Lung (tissue), 12 donors: Measurements from ENCODE around the gene PSMD5. TPM values are rescaled to one million over a fixed set of nuclear protein-coding genes. Genes with fewer than 3 reads are reported as not detected.

Source experiments
- ATAC-seq: fragments of 200-7000 bp; cut with Tn5 transposase; one replicate; pipeline ENCODE4 v1.9.1; 2020; ENCODE audit warnings: moderate number of reproducible peaks; ENCODE audit not compliant: insufficient read depth, low FRiP score
- DNase-seq, 3 donors: peaks; one replicate each; pipeline ENCODE4 v3.0.0-alpha.2; 2013 to 2017
- H3K27ac ChIP-seq, 2 donors: one replicate each; pipeline ENCODE4 v1.5.1; 2013; ENCODE audit warnings: mild to moderate bottlenecking in 2 of 2, moderate library complexity in 2 of 2, control low read depth in 1 of 2, inconsistent platforms in 1 of 2, low read depth in 1 of 2, low read length in 1 of 2
- H3K27me3 ChIP-seq, 3 donors: one replicate each; pipeline ENCODE4 v1.5.1; 2013; ENCODE audit warnings: low read length in 2 of 3; ENCODE audit not compliant: control insufficient read depth in 3 of 3, insufficient read depth in 3 of 3
- H3K36me3 ChIP-seq, 4 donors: one replicate each; pipeline ENCODE4 v1.5.1; 2013; ENCODE audit warnings: low read length in 4 of 4, mild to moderate bottlenecking in 1 of 4, moderate library complexity in 1 of 4; ENCODE audit not compliant: control insufficient read depth in 4 of 4, insufficient read depth in 4 of 4
- H3K4me1 ChIP-seq, 5 donors: one replicate each; pipeline ENCODE4 v1.5.1; 2013; ENCODE audit warnings: low read length in 5 of 5, mild to moderate bottlenecking in 2 of 5, moderate library complexity in 1 of 5; ENCODE audit not compliant: control insufficient read depth in 5 of 5, insufficient read depth in 5 of 5
- H3K4me3 ChIP-seq: one replicate; pipeline ENCODE4 v1.5.1; 2013; ENCODE audit warnings: mild to moderate bottlenecking, control low read depth, moderate library complexity
- H3K9ac ChIP-seq, 2 donors: one replicate each; pipeline ENCODE4 v1.5.1; 2013; ENCODE audit warnings: low read length in 2 of 2, control low read depth in 1 of 2; ENCODE audit not compliant: insufficient read depth in 1 of 2
- H3K9me3 ChIP-seq, 4 donors: one replicate each; pipeline ENCODE4 v1.5.1; 2013; ENCODE audit warnings: low read length in 3 of 4, mild to moderate bottlenecking in 1 of 4, moderate library complexity in 1 of 4; ENCODE audit not compliant: control insufficient read depth in 4 of 4, insufficient read depth in 3 of 4
- WGBS, 2 donors: extraction: QIAGEN DNeasy Blood & Tissue Kit; methylation state at CpG; one replicate each; pipeline ENCODE4 v1.1.7; 2013; 5-methylcytosine and 5-hydroxymethylcytosine counted together
- polyA plus RNA-seq, 2 donors: library from polyadenylated mRNA; stranded (reverse); fragments of 200-250 nt; gene quantifications; one replicate each; pipeline ENCODE4 v1.2.1, GENCODE V29; 2013
- total RNA-seq, 2 donors: library from RNA; depleted of rRNA in 1 of 2; stranded (reverse); fragments of >200 nt in 1 of 2; gene quantifications; one replicate each; pipeline ENCODE4 v1.2.1, GENCODE V29; 2014 to 2021
- TF ChIP-seq, protein P1 (sequence below): IDR thresholded peaks from 2 replicates; pipeline ENCODE4 v1.5.1; 2012; ENCODE audit warnings: mild to moderate bottlenecking; ENCODE audit errors: control extremely low read depth, extremely low read depth
- donor health status: control.
- donor health status: control.
- donor health status: Bipolar disorder and iron deficiency.
- donor health status: healthy.
- donor health status: DM: yes; HTN: yes; CAD: no.

Gene PSMD5
- total and polyA plus RNA-seq, 4 donors: 14.9 to 66.0 (median 27.3) TPM

DNA sequence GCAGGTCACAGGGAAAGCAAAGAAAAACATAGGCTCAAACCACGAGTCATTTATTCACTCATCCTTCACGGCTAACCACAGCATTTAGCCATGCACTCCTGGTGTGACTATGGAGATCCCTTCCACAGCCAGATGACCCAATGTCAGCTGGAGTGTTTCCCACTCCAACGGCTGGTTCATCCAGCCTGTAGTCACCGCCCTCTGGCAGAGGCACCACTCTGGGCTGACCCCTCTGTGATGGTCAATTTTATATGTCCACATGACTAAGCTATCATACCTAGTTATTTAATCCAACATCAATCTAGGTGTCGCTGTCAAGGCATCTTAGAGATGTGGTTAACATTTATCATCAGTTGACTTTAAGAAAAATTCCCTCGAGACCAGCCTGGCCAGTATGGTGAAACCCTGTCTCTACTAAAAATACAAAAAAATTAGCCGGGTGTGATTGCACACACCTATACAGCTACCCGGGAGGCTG is 43.8 kb upstream of the PSMD5 start:
- no peaks in the 10 kb centered on the region for H3K27me3 ChIP-seq
- H3K27ac ChIP-seq: no peak overlapping the region
- no peaks in the 10 kb centered on the region for H3K36me3 ChIP-seq
- peaks cover 0 to 43% (median 23%) of the 10 kb centered on the region in 5 donors for H3K4me1 ChIP-seq
- H3K9ac ChIP-seq: no peak overlapping the region
- 72 to 77% methylated on average over 8 of the region's 8 CpGs for WGBS, 2 donors
- H3K9me3 ChIP-seq: no peaks in the 10 kb centered on the region
- DNase-seq (peak in 2 of 3 donors; percentile 51 to 72), ATAC-seq (peak; percentile 45)
- TF ChIP-seq, protein P1, sequence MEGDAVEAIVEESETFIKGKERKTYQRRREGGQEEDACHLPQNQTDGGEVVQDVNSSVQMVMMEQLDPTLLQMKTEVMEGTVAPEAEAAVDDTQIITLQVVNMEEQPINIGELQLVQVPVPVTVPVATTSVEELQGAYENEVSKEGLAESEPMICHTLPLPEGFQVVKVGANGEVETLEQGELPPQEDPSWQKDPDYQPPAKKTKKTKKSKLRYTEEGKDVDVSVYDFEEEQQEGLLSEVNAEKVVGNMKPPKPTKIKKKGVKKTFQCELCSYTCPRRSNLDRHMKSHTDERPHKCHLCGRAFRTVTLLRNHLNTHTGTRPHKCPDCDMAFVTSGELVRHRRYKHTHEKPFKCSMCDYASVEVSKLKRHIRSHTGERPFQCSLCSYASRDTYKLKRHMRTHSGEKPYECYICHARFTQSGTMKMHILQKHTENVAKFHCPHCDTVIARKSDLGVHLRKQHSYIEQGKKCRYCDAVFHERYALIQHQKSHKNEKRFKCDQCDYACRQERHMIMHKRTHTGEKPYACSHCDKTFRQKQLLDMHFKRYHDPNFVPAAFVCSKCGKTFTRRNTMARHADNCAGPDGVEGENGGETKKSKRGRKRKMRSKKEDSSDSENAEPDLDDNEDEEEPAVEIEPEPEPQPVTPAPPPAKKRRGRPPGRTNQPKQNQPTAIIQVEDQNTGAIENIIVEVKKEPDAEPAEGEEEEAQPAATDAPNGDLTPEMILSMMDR: no peak
- H3K4me3 ChIP-seq: no peak overlapping the region

DNA sequence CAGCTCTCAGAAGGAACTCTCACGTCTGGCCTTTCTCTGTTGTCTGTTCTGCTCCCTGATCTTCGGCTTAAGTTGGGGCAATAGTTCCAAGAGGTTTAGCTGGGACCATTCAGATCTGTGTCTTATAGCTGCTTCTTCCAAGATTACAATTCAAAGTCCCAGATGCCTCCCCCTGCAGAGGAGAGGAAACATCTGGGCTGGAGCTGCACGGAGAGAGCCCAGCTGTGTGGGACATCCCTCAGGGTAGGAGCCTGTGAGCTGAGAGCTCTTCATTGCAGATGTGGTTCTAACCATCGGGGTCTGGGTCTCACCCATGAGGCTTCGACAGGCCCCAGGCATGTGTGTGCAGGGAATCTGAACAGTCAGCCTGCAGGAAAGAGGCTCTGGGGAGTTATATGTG is 43.2 kb upstream of the PSMD5 start:
- TF ChIP-seq, protein P1: no peak
- 29 to 45% methylated on average over 5 of the region's 5 CpGs for WGBS, 2 donors
- Histone ChIP-seq H3K9me3 (no peaks in the 10 kb centered on the region), H3K27ac (no peak overlapping the region), H3K36me3 (no peaks in the 10 kb centered on the region), H3K9ac (no peak overlapping the region), H3K27me3 (no peaks in the 10 kb centered on the region), H3K4me3 (no peak overlapping the region), H3K4me1 (peaks cover 0 to 37% (median 18%) of the 10 kb centered on the region in 5 donors)
- ATAC-seq: no peak
- peak; percentile 81 to 94 (median 89) for DNase-seq

DNA sequence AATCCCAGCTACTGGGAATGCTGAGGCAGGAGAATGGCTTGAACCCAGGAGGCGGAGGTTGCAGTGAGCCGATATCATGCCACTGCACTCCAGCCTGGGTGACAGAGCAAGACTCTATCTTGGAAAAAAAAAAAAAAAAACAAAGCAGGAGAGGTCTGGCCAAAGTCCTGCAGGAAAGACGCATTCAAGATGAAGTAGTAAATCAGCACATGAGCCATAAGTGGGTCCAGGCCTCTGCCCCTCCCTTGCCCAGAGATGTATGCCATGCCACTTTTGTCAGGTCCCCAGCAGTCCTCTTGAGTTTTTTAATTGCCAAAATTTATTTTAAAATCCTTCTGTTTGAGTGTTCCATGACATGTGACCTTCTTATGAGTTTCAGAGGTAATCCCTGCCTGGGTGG is 42.7 kb upstream of the PSMD5 start:
- Histone ChIP-seq H3K4me3 (no peak overlapping the region), H3K27ac (no peak overlapping the region), H3K4me1 (peaks cover 0 to 32% (median 13%) of the 10 kb centered on the region in 5 donors), H3K36me3 (no peaks in the 10 kb centered on the region), H3K27me3 (no peaks in the 10 kb centered on the region), H3K9me3 (no peaks in the 10 kb centered on the region), H3K9ac (no peak overlapping the region)
- TF ChIP-seq, protein P1: no peak
- DNase-seq (no peak), ATAC-seq (no peak)
- WGBS, 2 donors: 44 to 89% methylated on average over 3 of the region's 3 CpGs

DNA sequence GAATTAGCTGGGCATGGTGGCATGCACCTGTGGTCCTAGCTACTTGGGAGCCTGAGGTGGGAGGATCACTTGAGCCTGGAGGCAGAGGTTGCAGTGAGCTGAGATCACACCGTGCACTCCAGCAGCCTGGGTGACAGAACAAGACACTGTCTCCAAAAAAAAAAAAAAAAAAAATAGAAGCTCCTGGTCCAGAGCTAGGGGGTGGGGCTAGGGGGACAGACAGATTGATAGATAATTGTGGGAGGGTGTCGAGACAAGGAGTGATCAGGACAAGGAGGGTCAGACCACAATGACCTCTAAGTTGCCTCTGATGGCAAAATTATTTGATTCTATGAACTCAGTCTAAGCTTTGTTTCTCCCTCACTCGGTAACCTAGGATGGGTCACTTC is 40.9 kb upstream of the PSMD5 start:
- no peak overlapping the region for H3K9ac ChIP-seq
- 76 to 87% methylated on average over 3 of the region's 3 CpGs for WGBS, 2 donors
- H3K4me1 ChIP-seq: peaks cover 0 to 19% (median 11%) of the 10 kb centered on the region in 5 donors
- H3K9me3 ChIP-seq: no peaks in the 10 kb centered on the region
- DNase-seq (no peak), ATAC-seq (no peak)
- H3K27me3 ChIP-seq: no peaks in the 10 kb centered on the region
- no peak overlapping the region for H3K4me3 ChIP-seq
- H3K27ac ChIP-seq: no peak overlapping the region
- TF ChIP-seq, protein P1: no peak
- H3K36me3 ChIP-seq: no peaks in the 10 kb centered on the region
